Stimulated activated CD8-positive, alpha-beta memory T cell treated with anti-CD3 and anti-CD28 coated beads, Interleukin-12 subunit alpha, Interleukin-12 subunit beta, amount 100 ng/mL, for 24 hours (primary cell): ENCODE data around the gene EPS8.
"Not testable (repeated sequence)": the region's sequence is repeated elsewhere in the genome, so short reads cannot be mapped to it uniquely, and the experiment has no call there.

ENCODE experiments used
- DNase-seq: peaks from one replicate; pipeline ENCODE4 v3.0.0-alpha.2; 2020; ENCODE audit errors: extremely low read depth

Gene EPS8

GRCh38 chr12:15797818-15798217, 8.6 kb upstream of the EPS8 start:
- DNase-seq = no peak

- no peak for DNase-seq
These were observed 7.4 kb upstream of the EPS8 start for GRCh38 chr12:15796493-15797141.

GRCh38 chr12:15794836-15795235, 5.6 kb upstream of the EPS8 start:
- no peak for DNase-seq

- no peak for DNase-seq
These were observed 5.0 kb upstream of the EPS8 start for GRCh38 chr12:15794196-15794595.

- DNase-seq = no peak
These were observed 662 bp downstream of the EPS8 start for GRCh38 chr12:15788233-15789219.

- no peak for DNase-seq
These were observed 1.4 kb downstream of the EPS8 start for GRCh38 chr12:15787778-15788177.

GRCh38 chr12:15786772-15787171, 2.4 kb downstream of the EPS8 start:
- DNase-seq = no peak

GRCh38 chr12:15783288-15783687, 5.9 kb downstream of the EPS8 start:
- DNase-seq = no peak

GRCh38 chr12:15782667-15783066, 6.5 kb downstream of the EPS8 start:
- DNase-seq = no peak

- no peak for DNase-seq
These were observed 9.3 kb downstream of the EPS8 start for GRCh38 chr12:15779925-15780324.

- DNase-seq = no peak
These were observed 11.1 kb downstream of the EPS8 start for GRCh38 chr12:15778126-15778525.

- DNase-seq = no peak
These were observed 11.7 kb downstream of the EPS8 start for GRCh38 chr12:15777355-15778012.

GRCh38 chr12:15776532-15776931, 12.7 kb downstream of the EPS8 start:
- DNase-seq = no peak

- DNase-seq = no peak
These were observed 14.4 kb downstream of the EPS8 start for GRCh38 chr12:15774819-15775218.

- DNase-seq = no peak
These were observed 16.7 kb downstream of the EPS8 start for GRCh38 chr12:15772405-15773018.

- no peak for DNase-seq
These were observed 18.6 kb downstream of the EPS8 start for GRCh38 chr12:15770581-15770980.

GRCh38 chr12:15770021-15770420, 19.2 kb downstream of the EPS8 start:
- no peak for DNase-seq

- no peak for DNase-seq
These were observed 19.6 kb downstream of the EPS8 start for GRCh38 chr12:15769586-15769985.

GRCh38 chr12:15767301-15767700, 21.9 kb downstream of the EPS8 start:
- DNase-seq = no peak

- no peak for DNase-seq
These were observed 25.9 kb downstream of the EPS8 start for GRCh38 chr12:15763328-15763727.

GRCh38 chr12:15762162-15762561, 27.0 kb downstream of the EPS8 start:
- DNase-seq = not testable (repeated sequence)
